Measurements from ENCODE around the gene RSPH9.

DNA sequence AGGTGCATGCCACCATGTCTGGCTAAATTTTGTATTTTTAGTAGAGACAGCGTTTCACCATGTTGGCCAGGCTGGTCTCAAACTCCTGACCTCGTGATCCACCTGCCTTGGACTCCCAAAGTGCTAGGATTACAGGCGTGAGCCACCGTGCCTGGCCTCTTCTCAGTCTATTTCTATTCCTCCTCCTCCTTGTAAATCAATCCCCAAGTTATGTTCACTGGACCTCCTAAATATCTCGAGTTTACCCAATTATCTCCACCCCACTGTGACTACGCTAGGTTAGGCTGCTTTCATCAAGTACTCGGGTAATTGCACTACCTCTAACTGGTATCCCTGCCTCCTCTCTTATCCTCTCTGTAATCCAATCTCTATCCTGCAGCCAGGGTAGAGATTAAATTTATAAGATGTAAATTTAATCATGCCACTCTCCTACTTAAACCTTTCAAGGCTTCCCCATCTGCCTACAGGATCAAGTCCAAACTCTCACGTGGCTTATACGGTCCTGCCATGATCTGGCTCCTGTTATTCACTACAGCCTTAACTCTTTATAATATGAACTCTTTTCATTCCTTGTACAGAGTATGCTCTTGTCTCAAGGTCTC, 10.0 kb upstream of the RSPH9 start:
- TF ChIP-seq, protein P1, sequence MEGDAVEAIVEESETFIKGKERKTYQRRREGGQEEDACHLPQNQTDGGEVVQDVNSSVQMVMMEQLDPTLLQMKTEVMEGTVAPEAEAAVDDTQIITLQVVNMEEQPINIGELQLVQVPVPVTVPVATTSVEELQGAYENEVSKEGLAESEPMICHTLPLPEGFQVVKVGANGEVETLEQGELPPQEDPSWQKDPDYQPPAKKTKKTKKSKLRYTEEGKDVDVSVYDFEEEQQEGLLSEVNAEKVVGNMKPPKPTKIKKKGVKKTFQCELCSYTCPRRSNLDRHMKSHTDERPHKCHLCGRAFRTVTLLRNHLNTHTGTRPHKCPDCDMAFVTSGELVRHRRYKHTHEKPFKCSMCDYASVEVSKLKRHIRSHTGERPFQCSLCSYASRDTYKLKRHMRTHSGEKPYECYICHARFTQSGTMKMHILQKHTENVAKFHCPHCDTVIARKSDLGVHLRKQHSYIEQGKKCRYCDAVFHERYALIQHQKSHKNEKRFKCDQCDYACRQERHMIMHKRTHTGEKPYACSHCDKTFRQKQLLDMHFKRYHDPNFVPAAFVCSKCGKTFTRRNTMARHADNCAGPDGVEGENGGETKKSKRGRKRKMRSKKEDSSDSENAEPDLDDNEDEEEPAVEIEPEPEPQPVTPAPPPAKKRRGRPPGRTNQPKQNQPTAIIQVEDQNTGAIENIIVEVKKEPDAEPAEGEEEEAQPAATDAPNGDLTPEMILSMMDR (IDR thresholded peaks at IDR 0.05; ENCODE audit: low read depth, low read length, poor library complexity, severe bottlenecking): no peak
- TF ChIP-seq EZH2phosphoT487 (IDR thresholded peaks at IDR 0.05; ENCODE audit: borderline replicate concordance, low read length): no peak

Measured in DOHH2 (cell line).